ENCODE data around the gene CES4A. TPM values are rescaled to one million over a fixed set of nuclear protein-coding genes. Genes with fewer than 3 reads are reported as not detected.

CES4A gene
- total RNA-seq, 1 donor from 2014 or later: 1.2 TPM

DNA sequence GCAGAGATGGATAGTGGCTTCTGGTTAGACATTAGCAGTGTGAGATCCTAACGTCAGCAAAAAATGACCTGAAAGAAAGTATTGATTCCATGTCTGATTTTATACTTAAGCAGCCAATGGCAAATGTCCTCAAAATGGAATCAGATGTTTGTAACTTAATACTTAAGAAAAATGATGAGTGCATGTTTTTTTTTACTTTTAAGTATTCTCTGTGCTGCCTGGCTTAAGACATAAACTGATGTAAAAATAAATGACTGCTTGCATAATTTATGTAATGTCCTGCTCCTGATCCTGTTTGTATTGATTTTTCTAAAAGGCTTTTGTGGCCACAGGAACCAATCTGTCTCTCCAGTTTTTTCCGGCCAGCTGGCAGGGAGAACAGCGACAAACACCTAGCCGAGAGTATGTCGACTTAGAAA lies 47.9 kb downstream of the CES4A start:
- Histone ChIP-seq H3K4me3 (ENCODE audit: insufficient read depth, low read depth, low read length) (no peak overlapping the region), H3K4me2 (ENCODE audit: low read length) (no peak overlapping the region), H3K79me2 (ENCODE audit: insufficient read depth, low read length) (peaks cover 99% of the 10 kb centered on the region), H3K27me3 (ENCODE audit: insufficient read depth, low read length) (no peaks in the 10 kb centered on the region), H3K4me1 (ENCODE audit: insufficient read depth, low read length) (peaks cover 13% of the 10 kb centered on the region), H3K9ac (ENCODE audit: low read length) (no peak overlapping the region), H3K27ac (ENCODE audit: low read depth, low read length) (no peak overlapping the region), H2AFZ (ENCODE audit: low read depth, low read length) (no peak overlapping the region), H3K9me3 (ENCODE audit: insufficient read depth, low read depth, low read length) (no peaks in the 10 kb centered on the region), H4K20me1 (ENCODE audit: insufficient read depth, low read length) (peaks cover 70% of the 10 kb centered on the region), H3K36me3 (ENCODE audit: insufficient read depth, low read length) (peaks cover 20% of the 10 kb centered on the region)
- TF ChIP-seq EZH2 (IDR thresholded peaks at IDR 0.05; ENCODE audit: insufficient read depth, low read length): no peak
- TF ChIP-seq, protein P1, sequence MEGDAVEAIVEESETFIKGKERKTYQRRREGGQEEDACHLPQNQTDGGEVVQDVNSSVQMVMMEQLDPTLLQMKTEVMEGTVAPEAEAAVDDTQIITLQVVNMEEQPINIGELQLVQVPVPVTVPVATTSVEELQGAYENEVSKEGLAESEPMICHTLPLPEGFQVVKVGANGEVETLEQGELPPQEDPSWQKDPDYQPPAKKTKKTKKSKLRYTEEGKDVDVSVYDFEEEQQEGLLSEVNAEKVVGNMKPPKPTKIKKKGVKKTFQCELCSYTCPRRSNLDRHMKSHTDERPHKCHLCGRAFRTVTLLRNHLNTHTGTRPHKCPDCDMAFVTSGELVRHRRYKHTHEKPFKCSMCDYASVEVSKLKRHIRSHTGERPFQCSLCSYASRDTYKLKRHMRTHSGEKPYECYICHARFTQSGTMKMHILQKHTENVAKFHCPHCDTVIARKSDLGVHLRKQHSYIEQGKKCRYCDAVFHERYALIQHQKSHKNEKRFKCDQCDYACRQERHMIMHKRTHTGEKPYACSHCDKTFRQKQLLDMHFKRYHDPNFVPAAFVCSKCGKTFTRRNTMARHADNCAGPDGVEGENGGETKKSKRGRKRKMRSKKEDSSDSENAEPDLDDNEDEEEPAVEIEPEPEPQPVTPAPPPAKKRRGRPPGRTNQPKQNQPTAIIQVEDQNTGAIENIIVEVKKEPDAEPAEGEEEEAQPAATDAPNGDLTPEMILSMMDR (IDR thresholded peaks at IDR 0.05; ENCODE audit: insufficient read depth, low read depth, low read length): no peak
- H3K27ac Mint-ChIP-seq (ENCODE audit: unreplicated experiment): no peak overlapping the region
- H3K36me3 Mint-ChIP-seq (ENCODE audit: low read depth, unreplicated experiment): peaks cover 6% of the 10 kb centered on the region
- H3K4me3 Mint-ChIP-seq (ENCODE audit: unreplicated experiment): no peak overlapping the region
- H3K9me3 Mint-ChIP-seq (ENCODE audit: unreplicated experiment): no peaks in the 10 kb centered on the region
- H3K27me3 Mint-ChIP-seq (ENCODE audit: low read depth, unreplicated experiment): no peaks in the 10 kb centered on the region
- no peak for FAIRE-seq
- DNase-seq (ENCODE audit: low read depth): no peak
- H3K4me1 Mint-ChIP-seq (ENCODE audit: low read depth, unreplicated experiment): peaks cover 20% of the 10 kb centered on the region

DNA sequence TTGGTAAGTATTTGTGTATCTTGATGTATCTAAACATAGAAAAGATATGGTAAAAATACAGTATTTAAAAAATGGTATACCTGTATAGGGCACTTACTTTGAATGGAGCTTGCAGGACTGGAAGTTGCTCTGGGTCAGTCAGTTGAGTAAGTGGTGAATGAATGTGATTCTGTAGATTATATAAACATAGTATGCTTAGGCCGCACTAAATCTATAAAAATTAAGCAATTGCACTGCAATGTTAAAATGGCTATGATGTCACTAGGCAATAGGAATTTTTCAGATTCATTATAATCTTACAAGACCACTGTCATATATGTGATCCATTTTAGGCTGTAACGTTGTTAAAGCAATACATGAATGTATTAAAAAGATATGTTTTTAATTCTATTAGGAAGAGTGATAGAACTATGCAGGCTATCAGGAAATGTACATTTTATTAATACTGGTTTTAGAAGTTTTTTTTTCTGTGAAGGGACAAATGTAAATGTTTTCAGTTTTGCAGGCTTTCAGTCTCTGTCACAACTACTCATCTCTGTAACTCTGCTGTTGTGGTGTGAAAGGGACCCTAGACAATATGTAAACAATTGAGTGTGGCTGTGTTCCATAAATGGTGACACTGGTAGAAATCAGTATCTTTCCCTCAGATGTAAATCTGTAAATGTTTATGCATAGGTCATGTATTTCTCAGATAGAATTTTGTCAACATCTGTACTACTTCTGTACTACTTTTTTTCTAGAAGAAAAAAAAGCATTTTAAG lies 51.1 kb downstream of the CES4A start:
- Histone ChIP-seq H3K4me1 (ENCODE audit: insufficient read depth, low read length) (peaks cover 8% of the 10 kb centered on the region), H3K4me3 (ENCODE audit: insufficient read depth, low read depth, low read length) (no peak overlapping the region), H3K27me3 (ENCODE audit: insufficient read depth, low read length) (no peaks in the 10 kb centered on the region), H3K9me3 (ENCODE audit: insufficient read depth, low read depth, low read length) (no peaks in the 10 kb centered on the region), H3K9ac (ENCODE audit: low read length) (no peak overlapping the region), H3K79me2 (ENCODE audit: insufficient read depth, low read length) (peaks cover 99% of the 10 kb centered on the region), H3K4me2 (ENCODE audit: low read length) (no peak overlapping the region), H4K20me1 (ENCODE audit: insufficient read depth, low read length) (peaks cover 67% of the 10 kb centered on the region), H2AFZ (ENCODE audit: low read depth, low read length) (no peak overlapping the region), H3K27ac (ENCODE audit: low read depth, low read length) (no peak overlapping the region), H3K36me3 (ENCODE audit: insufficient read depth, low read length) (peaks cover 14% of the 10 kb centered on the region)
- H3K4me1 Mint-ChIP-seq (ENCODE audit: low read depth, unreplicated experiment): peaks cover 14% of the 10 kb centered on the region
- H3K27me3 Mint-ChIP-seq (ENCODE audit: low read depth, unreplicated experiment): no peaks in the 10 kb centered on the region
- DNase-seq (ENCODE audit: low read depth): no peak
- no peak overlapping the region for H3K27ac Mint-ChIP-seq (ENCODE audit: unreplicated experiment)
- TF ChIP-seq EZH2 (IDR thresholded peaks at IDR 0.05; ENCODE audit: insufficient read depth, low read length): no peak
- TF ChIP-seq, protein P1 (IDR thresholded peaks at IDR 0.05; ENCODE audit: insufficient read depth, low read depth, low read length): no peak
- no peaks in the 10 kb centered on the region for H3K9me3 Mint-ChIP-seq (ENCODE audit: unreplicated experiment)
- peaks cover 5% of the 10 kb centered on the region for H3K36me3 Mint-ChIP-seq (ENCODE audit: low read depth, unreplicated experiment)
- FAIRE-seq: no peak
- no peak overlapping the region for H3K4me3 Mint-ChIP-seq (ENCODE audit: unreplicated experiment)

DNA sequence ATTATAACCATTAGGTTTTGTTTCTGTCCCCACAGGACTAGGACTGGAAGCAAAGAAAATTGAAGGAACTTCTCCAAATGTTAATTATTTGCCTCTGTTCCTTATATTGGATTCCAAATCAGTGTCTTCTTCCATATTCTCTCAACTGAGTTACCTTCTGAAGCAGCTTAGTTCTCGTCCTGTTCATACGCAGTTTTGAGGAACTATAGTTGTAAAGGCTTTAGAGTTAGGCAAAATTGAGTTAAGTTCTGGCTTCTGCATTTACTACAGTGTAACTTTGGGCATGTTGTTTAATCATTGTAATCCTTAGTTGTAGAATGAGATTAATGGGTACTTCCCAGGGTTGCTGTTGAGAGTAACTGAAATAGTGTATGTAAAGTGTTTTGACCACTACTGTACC lies 51.8 kb downstream of the CES4A start:
- Mint-ChIP-seq H3K27me3 (ENCODE audit: low read depth, unreplicated experiment) (no peaks in the 10 kb centered on the region), H3K9me3 (ENCODE audit: unreplicated experiment) (no peaks in the 10 kb centered on the region), H3K27ac (ENCODE audit: unreplicated experiment) (no peak overlapping the region), H3K4me1 (ENCODE audit: low read depth, unreplicated experiment) (peaks cover 13% of the 10 kb centered on the region), H3K4me3 (ENCODE audit: unreplicated experiment) (no peak overlapping the region), H3K36me3 (ENCODE audit: low read depth, unreplicated experiment) (peaks cover 3% of the 10 kb centered on the region)
- Histone ChIP-seq H2AFZ (ENCODE audit: low read depth, low read length) (no peak overlapping the region), H4K20me1 (ENCODE audit: insufficient read depth, low read length) (peaks cover 63% of the 10 kb centered on the region), H3K4me2 (ENCODE audit: low read length) (no peak overlapping the region), H3K9me3 (ENCODE audit: insufficient read depth, low read depth, low read length) (no peaks in the 10 kb centered on the region), H3K27me3 (ENCODE audit: insufficient read depth, low read length) (no peaks in the 10 kb centered on the region), H3K4me3 (ENCODE audit: insufficient read depth, low read depth, low read length) (no peak overlapping the region), H3K79me2 (ENCODE audit: insufficient read depth, low read length) (peaks cover 98% of the 10 kb centered on the region), H3K4me1 (ENCODE audit: insufficient read depth, low read length) (peaks cover 8% of the 10 kb centered on the region), H3K36me3 (ENCODE audit: insufficient read depth, low read length) (peaks cover 14% of the 10 kb centered on the region), H3K9ac (ENCODE audit: low read length) (no peak overlapping the region), H3K27ac (ENCODE audit: low read depth, low read length) (no peak overlapping the region)
- TF ChIP-seq, protein P1 (IDR thresholded peaks at IDR 0.05; ENCODE audit: insufficient read depth, low read depth, low read length): no peak
- TF ChIP-seq EZH2 (IDR thresholded peaks at IDR 0.05; ENCODE audit: insufficient read depth, low read length): no peak
- DNase-seq (ENCODE audit: low read depth) (no peak), FAIRE-seq (no peak)

Measured in astrocyte (in vitro differentiated cells and primary cell).